GM21576 (cell line): Measurements from ENCODE around the gene CUL3.
"Not testable (repeated sequence)": the region's sequence is repeated elsewhere in the genome, so short reads cannot be mapped to it uniquely, and the experiment has no call there.

Source experiments
- ATAC-seq: cut with Tn5 transposase; IDR thresholded peaks from one replicate; pipeline ENCODE4 v1.9.1; 2021; ENCODE audit warnings: mild to moderate bottlenecking, moderate library complexity; ENCODE audit not compliant: unreplicated experiment

The CUL3 gene

GRCh38 chr2:224485081-224486014, 99.8 kb downstream of the CUL3 start:
- not testable (repeated sequence) for ATAC-seq

- no peak for ATAC-seq
Measured at GRCh38 chr2:224479826-224480225, 105.3 kb downstream of the CUL3 start.

- ATAC-seq: no peak
Measured at GRCh38 chr2:224472827-224473226, 112.3 kb downstream of the CUL3 start.

- no peak for ATAC-seq
Measured at GRCh38 chr2:224472137-224472536, 113.0 kb downstream of the CUL3 start.

GRCh38 chr2:224469374-224469964, 115.7 kb downstream of the CUL3 start:
- ATAC-seq: no peak

GRCh38 chr2:224466304-224466895, 118.8 kb downstream of the CUL3 start:
- no peak for ATAC-seq

GRCh38 chr2:224461391-224461790, 123.8 kb downstream of the CUL3 start:
- ATAC-seq: no peak

GRCh38 chr2:224457408-224458096, 127.6 kb downstream of the CUL3 start:
- no peak for ATAC-seq

GRCh38 chr2:224453892-224454291, 131.3 kb downstream of the CUL3 start:
- ATAC-seq: no peak

- no peak for ATAC-seq
Measured at GRCh38 chr2:224449212-224450147, 135.7 kb downstream of the CUL3 start.

- ATAC-seq: no peak
Measured at GRCh38 chr2:224448236-224448635, 136.9 kb downstream of the CUL3 start.

- ATAC-seq: no peak
Measured at GRCh38 chr2:224444783-224445182, 140.4 kb downstream of the CUL3 start.

- ATAC-seq: no peak
Measured at GRCh38 chr2:224444021-224444420, 141.1 kb downstream of the CUL3 start.

GRCh38 chr2:224442071-224442967, 142.8 kb downstream of the CUL3 start:
- no peak for ATAC-seq

- no peak for ATAC-seq
Measured at GRCh38 chr2:224440988-224441387, 144.2 kb downstream of the CUL3 start.

GRCh38 chr2:224438726-224439125, 146.4 kb downstream of the CUL3 start:
- ATAC-seq: no peak

- no peak for ATAC-seq
Measured at GRCh38 chr2:224436634-224437033, 148.5 kb downstream of the CUL3 start.

- no peak for ATAC-seq
Measured at GRCh38 chr2:224434618-224435017, 150.5 kb downstream of the CUL3 start.

GRCh38 chr2:224433442-224433841, 151.7 kb downstream of the CUL3 start:
- no peak for ATAC-seq
